HG03432 (cell line): ENCODE results near the gene HDGFL1.

Experiments
- ATAC-seq: cut with Tn5 transposase; IDR thresholded peaks from one replicate; pipeline ENCODE4 v1.9.1; 2021; ENCODE audit warnings: mild to moderate bottlenecking, moderate library complexity; ENCODE audit not compliant: unreplicated experiment

The HDGFL1 gene

DNA sequence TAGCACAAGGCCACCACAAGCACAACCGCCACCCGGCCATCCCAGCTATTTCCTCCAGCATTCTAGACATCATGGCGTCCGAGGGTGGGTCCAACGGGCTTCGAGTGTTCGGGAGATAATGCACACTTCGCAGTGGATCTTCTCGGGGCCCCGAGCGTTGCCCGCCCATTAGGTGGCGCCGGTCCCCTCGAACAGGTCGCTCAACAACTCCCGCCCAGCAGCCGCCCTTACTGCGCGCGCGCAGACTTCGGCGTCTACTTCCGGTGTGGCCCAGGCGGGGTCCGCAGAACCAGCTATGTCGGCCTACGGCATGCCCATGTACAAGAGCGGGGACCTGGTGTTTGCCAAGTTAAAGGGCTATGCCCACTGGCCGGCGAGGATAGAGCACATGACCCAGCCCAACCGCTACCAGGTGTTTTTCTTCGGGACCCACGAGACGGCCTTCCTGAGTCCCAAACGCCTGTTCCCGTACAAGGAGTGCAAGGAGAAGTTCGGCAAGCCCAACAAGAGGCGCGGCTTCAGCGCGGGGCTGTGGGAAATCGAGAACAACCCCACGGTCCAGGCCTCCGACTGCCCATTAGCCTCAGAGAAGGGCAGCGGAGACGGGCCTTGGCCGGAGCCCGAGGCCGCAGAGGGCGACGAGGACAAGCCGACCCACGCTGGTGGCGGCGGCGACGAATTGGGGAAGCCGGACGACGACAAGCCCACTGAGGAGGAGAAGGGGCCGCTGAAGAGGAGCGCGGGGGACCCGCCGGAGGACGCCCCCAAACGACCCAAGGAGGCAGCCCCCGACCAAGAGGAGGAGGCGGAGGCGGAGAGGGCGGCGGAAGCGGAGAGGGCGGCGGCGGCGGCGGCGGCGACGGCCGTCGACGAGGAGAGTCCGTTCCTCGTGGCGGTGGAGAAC, at the start of gene HDGFL1:
Gene HDGFL1, plus strand, starts transcription at position 286 of the 904 bp plus-strand sequence. Its CDS starts 10 bp downstream, at position 296.
- ATAC-seq: no peak

DNA sequence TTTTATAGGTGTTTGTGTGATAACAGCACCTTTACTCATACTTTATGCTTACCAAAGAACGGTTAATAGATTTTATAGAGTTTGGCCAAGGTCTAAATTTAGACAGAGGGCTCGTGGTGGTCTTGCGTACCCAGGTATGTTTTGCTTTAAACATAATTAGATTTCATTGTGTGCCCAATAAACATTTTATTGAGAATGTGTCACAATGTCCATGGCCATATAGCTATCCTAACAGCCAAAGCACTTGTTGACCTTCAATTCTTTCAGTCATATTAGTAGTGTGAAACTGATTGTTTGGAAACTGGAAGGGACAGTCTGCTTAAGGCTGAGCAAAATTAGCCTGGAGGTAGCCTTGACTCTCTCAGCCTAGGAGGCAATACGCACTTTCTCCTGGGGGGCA, 48.3 kb upstream of the HDGFL1 start:
- ATAC-seq: no peak

DNA sequence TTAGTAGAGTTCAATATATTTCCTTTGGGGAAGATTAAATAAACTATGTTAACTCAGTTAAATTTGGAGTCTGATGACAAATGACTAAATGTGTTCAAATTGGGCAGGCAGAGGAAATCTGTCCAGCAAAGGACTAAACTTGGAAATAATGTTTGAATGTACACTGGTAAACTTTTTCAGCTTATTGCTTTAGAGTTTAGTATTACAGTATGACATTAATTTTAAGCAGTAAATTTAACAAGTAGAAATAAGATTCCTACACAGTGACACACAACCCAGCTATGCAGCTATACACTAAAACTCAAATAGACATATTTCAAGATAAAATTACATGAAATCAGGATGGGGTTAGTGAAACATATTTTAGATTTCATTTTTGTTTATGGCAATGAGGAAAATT, 42.6 kb upstream of the HDGFL1 start:
- no peak for ATAC-seq

DNA sequence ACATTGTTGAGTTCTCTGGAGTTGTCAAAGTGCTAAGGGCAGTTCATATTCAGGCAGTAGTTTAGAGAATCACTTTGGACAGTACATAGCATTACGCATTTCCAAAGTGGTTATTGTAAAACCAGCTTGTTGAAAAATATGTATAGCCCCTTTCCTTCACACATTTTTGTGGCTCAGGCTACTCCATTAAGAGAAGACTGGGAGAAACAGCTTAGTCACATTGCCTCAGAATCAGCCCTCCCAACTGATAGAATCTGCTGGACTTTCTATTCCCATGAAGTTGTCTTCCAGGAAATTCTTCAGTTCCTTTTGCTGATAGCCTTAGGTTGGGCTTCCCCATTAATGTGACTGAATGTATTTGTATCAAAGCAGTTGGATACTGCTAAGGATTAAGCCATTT, 39.5 kb upstream of the HDGFL1 start:
- no peak for ATAC-seq

DNA sequence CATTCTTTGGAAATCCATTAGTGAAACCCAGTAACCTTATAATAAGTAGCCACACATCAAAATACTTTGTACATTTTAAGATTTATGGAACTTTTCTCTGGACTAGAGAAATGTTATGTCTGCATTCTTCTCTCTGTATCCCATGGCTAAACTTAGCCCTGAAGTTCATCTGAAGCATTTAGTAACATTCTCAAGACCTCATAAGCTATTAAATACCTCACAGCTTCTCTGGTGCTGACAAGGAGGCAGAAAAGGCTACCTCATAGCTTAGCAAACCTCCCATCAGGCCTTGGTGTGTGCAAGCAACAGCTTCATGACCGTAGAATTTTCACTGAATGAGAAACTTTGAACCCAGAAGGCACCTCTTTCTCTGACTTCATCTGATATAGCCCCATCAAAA, 38.9 kb upstream of the HDGFL1 start:
- ATAC-seq: no peak

DNA sequence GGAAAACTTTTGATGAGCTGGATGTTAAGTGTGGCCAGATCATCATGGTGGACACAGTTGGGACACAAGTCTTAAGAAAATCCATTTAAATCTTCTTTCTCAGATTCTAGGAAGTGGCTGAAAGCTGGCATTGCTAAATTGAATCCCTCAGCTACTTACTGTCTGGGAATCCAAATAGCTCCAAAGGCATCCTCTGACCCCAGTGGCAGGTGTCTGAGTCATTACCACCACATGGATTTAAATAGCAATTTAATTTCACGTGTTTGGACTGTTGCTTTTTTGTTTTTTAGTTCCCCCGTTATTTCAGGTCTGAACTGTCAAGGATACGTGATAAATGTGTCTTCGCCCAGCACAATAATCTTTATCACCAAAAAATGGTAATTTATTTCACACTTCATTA, 33.2 kb upstream of the HDGFL1 start:
- ATAC-seq: no peak

DNA sequence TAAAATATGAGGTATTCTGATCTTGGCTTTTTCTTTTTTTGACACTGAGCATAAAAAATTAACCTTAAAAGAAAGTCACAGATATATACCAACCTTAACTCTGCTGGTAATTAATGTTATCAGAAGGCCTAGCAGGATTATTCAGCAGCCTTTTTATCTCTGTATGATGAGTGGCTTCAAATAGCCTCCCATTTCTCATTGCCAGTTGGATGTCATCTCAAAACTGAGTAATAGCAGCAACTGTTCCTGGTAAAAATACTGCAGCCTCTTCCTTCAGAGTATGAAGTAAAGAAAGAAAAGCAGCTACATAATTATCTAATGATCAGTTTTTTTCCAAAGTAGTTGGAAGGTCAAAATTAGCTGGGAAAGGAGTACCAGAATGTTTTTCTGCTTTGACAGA, 24.9 kb upstream of the HDGFL1 start:
- ATAC-seq: no peak

DNA sequence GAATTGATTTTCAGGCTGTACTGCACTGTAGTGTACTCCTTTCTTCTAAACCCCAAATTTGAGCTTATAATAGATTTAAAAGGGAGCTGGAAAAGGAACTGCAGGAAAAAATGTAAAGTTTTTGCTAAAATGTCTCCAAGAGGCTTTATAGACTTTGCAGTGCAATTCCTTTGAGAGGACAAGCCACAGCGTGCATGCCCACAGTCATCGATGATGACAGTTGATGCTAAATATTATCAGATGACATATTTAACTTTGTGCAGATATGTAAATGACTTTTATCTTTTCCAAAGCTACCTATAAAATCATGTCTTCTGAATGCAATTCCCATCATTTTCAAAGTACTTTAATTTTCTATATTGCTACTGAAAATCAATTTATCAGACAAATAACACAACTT, 24.3 kb upstream of the HDGFL1 start:
- ATAC-seq: no peak

DNA sequence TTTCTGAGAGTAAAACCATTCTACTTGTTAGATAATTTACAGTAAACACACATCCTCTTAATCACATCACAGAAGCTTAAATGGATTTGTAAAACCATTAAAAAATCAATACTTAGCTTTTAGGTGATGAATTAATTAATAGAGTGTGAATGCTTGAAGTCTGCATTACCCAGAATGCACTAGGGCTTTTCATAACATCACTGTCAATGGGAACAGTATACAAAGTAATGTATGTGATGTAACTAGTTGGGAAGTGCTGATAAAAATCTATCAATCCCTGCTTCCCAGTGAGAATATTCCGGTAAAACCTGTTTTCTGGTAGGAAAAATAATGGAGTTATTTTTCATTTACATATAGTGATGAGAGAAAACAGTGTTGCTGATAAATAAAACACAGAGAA, 23.1 kb upstream of the HDGFL1 start:
- no peak for ATAC-seq

DNA sequence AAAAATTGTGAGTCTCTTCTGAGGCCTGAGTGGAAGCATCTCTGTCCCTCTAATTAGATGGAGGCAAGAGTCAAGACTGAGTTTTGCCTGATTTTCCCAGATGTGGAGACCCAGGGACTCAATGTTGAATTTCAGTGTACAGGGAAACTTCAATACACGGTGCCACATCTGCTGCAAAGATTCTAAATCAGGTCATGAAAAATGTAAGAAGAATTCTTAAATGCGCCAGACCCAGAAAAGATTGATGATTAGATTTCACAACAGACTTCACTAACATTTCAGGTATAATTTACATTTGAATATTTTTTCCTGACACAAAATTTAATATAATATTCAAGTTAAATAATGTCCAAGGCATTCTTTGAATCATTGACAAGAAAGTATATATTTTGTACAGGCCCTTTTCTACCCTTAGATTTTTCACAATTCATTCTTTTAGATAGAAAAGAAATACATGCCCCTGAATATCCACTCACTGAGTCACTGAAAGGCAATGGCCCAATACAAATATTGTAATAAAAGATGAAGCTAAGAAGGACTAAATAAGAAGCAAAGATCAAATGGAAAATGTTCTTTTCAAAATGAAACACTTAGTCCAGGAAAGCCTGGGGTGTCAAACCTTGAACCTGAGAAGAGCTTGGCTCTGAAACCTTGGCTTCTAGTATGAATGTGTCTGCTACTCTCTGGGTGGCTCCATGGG, 18.2 kb upstream of the HDGFL1 start:
- no peak for ATAC-seq

DNA sequence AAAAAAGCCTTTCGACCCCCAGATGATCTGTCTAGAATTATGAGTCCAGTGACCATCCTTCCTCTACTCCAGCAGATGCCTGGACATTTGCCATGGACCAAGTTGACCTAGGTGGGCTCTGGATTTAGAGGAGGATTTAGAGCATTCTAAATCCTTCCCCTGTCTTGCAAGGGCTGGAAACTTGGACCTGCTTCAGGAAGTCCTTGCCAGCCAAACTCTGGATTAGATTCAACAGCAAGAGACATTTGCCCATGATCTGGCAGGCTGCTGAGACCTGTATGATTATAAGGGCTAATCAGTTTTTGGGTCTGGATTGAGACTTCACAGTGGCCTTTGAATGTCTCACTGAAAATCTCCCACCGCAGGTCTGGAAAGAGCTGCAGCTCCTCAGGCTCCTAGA, 13.1 kb upstream of the HDGFL1 start:
- ATAC-seq: no peak

DNA sequence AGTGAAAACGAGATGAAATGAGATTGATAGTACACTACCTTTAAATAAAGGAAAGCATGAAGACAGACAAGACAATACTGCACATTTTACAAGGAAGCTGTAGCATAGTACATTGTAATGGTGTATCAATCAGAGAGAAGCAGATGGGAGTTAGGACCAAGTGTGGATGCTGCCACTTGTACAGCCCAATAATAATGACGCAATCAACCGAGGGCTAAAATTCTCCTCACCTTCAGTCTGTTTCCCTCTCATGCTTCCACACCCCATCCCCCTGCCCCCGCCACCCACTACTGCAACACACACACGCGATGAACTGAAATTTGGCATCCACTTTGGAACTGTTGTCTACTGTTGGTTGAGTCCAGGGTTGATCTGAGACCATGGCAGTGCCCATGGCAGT, 12.4 kb upstream of the HDGFL1 start:
- no peak for ATAC-seq

DNA sequence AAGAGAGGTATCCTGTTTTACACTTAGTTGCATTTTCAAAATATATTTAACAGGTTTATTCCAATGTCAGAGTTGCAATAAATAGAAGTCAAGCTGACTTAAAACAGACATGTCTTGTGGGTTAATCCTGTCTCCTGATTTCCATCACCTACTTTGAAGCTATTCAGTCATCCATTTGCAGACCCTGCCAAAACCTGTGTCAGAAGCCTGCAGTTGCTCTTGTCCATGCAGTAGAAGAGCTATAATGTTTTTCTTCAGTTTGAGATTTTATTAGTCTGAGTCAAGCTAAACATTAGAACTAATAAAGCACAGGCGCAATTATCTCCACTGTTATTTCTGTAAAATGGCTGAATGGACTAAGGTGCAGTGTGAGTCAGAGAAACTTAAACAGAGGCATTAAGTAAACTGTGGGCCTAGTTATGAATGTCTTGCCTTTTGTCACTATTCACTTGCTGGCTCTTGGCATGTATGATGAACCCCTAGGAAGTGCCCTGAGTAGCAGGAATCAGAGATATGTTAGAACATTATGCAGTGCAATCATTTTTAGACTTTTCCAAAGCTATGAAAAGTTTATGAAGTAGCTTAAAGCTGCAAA, 11.0 kb upstream of the HDGFL1 start:
- no peak for ATAC-seq

DNA sequence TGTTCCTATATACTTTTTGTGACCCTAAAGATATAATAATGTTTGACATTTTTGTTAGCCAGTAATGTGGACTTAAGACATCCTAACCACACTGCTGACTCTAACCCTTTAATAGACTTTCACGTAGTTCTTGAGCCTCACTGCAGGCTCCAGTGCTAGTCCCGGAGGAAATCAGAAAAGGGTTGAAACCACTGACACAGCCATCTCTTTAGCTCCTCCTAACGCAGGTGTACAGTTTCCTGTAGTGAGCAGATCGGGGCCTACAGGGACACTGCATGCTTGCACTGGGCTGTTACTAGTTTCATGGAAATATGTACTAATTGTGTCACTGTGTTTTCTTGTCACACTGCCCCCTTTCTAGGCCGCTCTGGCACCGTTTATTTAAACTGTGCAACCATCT, 512 bp upstream of the HDGFL1 start:
- ATAC-seq: no peak

DNA sequence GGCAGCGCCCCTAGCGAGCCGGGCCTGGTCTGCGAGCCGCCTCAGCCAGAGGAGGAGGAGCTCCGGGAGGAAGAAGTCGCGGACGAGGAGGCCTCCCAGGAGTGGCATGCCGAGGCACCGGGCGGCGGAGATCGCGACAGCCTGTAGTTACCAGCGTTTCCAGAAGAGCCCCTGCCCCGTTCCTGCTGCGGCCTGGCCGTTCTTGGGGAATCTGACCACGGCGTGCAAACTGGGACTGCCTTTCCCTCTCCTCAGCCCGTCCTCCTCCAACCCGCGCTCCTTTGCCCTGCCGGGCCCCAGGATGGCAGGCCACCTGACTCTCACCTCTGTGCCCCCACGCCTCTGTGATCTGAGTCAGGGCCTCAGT, 802 bp downstream of the HDGFL1 start:
- ATAC-seq: no peak

DNA sequence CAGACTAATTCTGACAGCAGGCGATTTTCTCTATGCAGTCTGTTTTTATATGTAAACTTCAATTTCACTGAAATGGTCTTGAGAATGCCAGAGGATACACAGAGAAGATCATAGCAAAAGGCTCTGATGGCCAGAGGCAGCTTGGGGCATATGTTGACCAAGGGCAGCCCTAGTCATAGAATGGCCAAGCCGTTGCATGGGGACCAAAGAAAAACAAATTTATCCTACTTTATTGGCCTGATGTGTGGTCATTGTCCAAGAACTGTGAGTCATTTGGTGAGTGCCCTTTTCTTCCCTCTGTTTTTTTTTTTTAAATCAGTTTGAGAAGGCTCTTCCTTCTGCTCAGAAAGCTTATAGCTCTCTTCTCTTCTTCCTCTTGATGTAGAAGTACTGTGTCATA, 5.8 kb downstream of the HDGFL1 start:
- no peak for ATAC-seq

DNA sequence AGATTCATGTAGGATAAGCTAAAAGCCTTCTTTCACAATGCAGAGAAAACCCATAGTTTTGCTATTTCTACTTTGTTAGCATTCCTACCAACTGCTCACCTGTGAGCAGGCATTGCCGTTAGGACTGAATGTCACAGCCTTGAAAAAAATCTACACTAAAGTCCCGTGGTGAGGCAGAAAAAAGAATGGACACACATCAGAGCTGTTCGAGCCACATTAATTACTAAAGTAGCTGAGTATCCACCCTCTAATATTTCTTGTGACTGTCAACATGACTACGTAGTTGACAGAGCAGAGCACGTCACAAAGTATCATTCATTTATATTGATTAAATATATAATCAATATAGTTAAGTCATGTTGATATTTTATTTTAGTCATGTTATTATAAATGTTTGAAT, 10.1 kb downstream of the HDGFL1 start:
- no peak for ATAC-seq

DNA sequence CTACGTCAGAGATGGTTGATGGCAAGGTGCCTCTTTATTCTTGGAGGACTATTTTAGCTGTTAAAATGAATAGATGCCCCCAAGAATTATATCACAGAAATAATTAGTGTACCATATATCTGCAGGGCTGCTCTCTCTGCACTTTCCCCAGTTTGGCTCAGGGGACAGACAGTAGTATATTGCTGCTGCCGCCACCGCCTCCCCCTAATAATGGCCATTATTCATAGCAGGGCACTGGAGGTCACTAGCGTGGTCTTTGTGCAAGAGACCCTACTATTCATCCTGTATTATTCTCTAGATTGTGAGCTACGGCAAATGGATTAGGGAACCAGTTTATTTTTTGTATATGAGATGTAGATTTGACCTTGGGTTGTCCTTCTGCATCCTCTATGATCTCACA, 11.0 kb downstream of the HDGFL1 start:
- no peak for ATAC-seq

DNA sequence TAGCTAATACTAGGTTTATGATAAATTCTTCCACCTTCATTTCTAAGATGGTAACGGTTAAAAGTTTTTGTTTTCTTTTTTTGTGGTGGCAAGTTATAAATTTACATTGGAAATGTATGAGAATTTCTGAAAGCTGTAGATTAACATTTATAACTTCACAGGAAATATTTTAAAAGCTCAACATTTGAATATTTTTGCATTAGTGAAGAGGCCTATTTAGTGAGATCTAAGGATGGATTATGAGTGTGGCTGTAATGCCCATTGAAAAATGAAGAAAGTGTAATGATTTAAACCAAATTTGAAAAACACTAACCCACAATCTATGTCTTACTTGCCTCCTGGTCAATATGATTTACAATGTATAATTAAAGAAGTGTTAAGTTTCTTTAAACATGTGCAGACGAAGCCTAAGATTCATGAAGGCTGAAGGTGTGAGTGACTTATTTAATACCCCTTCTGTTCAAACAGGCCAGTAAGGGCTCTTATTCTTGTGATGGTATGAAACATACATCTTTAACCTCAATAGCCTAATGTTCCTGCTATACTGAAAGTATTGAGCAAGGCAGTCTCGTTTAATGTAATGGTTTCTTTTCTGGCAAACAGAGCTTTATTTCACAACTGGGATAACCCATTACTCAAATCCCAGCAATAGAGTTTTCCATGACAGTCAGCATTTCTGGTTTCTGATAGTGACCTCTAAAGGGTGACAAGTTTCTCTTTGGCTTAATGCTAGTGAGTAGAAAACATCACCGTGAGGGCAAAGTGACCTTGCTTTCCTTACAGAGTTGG, 13.2 kb downstream of the HDGFL1 start:
- no peak for ATAC-seq

DNA sequence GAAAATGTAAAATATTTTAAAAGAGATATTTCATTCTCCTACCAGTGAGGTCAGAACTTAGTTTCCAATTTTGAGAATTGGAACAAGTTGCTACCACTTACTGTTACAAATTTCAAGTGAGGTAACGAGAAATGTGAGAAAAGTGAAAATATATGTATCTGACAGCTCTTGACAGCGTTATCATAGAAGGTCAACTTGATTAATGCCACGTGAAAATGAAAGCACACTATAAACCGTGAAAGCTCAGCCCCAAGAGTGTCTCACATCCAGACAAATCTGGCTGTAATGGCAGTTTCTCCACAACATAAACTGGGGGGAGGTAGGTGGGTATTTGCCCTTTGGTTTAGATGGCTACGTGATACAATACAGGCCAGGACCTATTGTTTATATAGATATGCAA, 13.9 kb downstream of the HDGFL1 start:
- ATAC-seq: no peak

DNA sequence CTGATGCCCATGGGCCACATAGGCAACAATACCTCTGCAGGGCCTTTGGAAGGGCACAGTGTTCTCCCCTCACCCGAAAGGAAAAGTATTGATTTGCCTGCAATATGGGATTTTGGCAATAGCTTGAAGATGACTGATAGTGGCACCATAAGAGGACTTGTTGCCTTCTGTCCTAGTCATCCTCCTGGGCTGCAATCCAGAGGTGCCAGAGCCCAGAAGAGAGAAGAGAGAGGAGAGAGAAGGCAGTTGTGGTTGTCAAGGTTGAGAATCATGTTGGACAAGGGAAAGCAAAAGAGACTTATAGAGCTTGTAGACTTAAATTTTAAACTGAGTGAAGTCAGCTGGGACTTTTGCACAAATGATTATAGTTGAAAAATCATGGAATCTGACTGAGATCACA, 14.6 kb downstream of the HDGFL1 start:
- no peak for ATAC-seq
